H9 (cell line): ENCODE results near the gene PTPRK. TPM values are rescaled to one million over a fixed set of nuclear protein-coding genes. Genes with fewer than 3 reads are reported as not detected.

Experiments
- DNase-seq: peaks from one replicate; pipeline ENCODE4 v3.0.0-alpha.2; 2017
- H2AFZ ChIP-seq: one replicate; pipeline ENCODE4 v1.6.1; 2013; ENCODE audit warnings: mild to moderate bottlenecking, low read length, control low read depth, moderate library complexity
- H2AK5ac ChIP-seq: 2 replicates; pipeline ENCODE4 v1.6.1; 2013; ENCODE audit warnings: low read length, control low read depth, mixed read lengths; ENCODE audit not compliant: insufficient read length
- H2BK120ac ChIP-seq: one replicate; pipeline ENCODE4 v1.6.1; 2013; ENCODE audit warnings: low read depth, mild to moderate bottlenecking, low read length, control low read depth, inconsistent platforms; ENCODE audit not compliant: poor library complexity, severe bottlenecking
- H2BK12ac ChIP-seq: 2 replicates; pipeline ENCODE4 v1.6.1; 2013; ENCODE audit warnings: low read length, control low read depth, mixed read lengths, low read depth; ENCODE audit not compliant: insufficient read length
- H2BK15ac ChIP-seq: 2 replicates; pipeline ENCODE4 v1.6.1; 2013; ENCODE audit warnings: low read depth, low read length, control low read depth
- H2BK20ac ChIP-seq: one replicate; pipeline ENCODE4 v1.6.1; 2013; ENCODE audit warnings: low read depth, mild to moderate bottlenecking, low read length, control low read depth, inconsistent platforms; ENCODE audit not compliant: poor library complexity, severe bottlenecking
- H2BK5ac ChIP-seq: 2 replicates; pipeline ENCODE4 v1.6.1; 2013; ENCODE audit warnings: low read length, control low read depth, mixed read lengths; ENCODE audit not compliant: insufficient read length
- H3K14ac ChIP-seq: 2 replicates; pipeline ENCODE4 v1.6.1; 2013; ENCODE audit warnings: low read length, control low read depth; ENCODE audit not compliant: insufficient read depth
- H3K18ac ChIP-seq: 2 replicates; pipeline ENCODE4 v1.6.1; 2013; ENCODE audit warnings: low read depth, mild to moderate bottlenecking, mixed read lengths, low read length, control low read depth; ENCODE audit not compliant: insufficient read length
- H3K23ac ChIP-seq: 2 replicates; pipeline ENCODE4 v1.6.1; 2013; ENCODE audit warnings: low read length, control low read depth, mixed read lengths, low read depth; ENCODE audit not compliant: insufficient read length
- H3K23me2 ChIP-seq: 2 replicates; pipeline ENCODE4 v1.6.1; 2013; ENCODE audit warnings: low read depth, mild to moderate bottlenecking, mixed read lengths, low read length, control low read depth; ENCODE audit not compliant: insufficient read length, poor library complexity, severe bottlenecking
- H3K27ac ChIP-seq: 2 replicates; pipeline ENCODE4 v1.5.1; 2013; ENCODE audit warnings: low read length, control low read depth, mixed read lengths, low read depth; ENCODE audit not compliant: insufficient read length
- H3K27me3 ChIP-seq: 2 replicates; pipeline ENCODE4 v1.6.1; 2013; ENCODE audit warnings: low read length, control low read depth, inconsistent platforms; ENCODE audit not compliant: insufficient read depth
- H3K4ac ChIP-seq: 2 replicates; pipeline ENCODE4 v1.6.1; 2013; ENCODE audit warnings: low read depth, mild to moderate bottlenecking, control low read depth, inconsistent platforms, low read length, moderate library complexity
- H3K4me1 ChIP-seq: 2 replicates; pipeline ENCODE4 v1.6.1; 2013; ENCODE audit warnings: low read length, control low read depth, inconsistent platforms; ENCODE audit not compliant: insufficient read depth
- H3K4me2 ChIP-seq: 2 replicates; pipeline ENCODE4 v1.6.1; 2013; ENCODE audit warnings: low read length, control low read depth, mixed read lengths; ENCODE audit not compliant: insufficient read length, insufficient read depth
- H3K56ac ChIP-seq: 2 replicates; pipeline ENCODE4 v1.6.1; 2013; ENCODE audit warnings: low read depth, mild to moderate bottlenecking, mixed read lengths, low read length, control low read depth; ENCODE audit not compliant: insufficient read length
- H3K79me1 ChIP-seq: 2 replicates; pipeline ENCODE4 v1.6.1; 2013; ENCODE audit warnings: low read depth, mild to moderate bottlenecking, moderate library complexity, low read length, control low read depth, inconsistent platforms; ENCODE audit not compliant: insufficient read depth, poor library complexity, severe bottlenecking
- H3K79me2 ChIP-seq: 2 replicates; pipeline ENCODE4 v1.6.1; 2013; ENCODE audit warnings: low read length, control low read depth, inconsistent platforms; ENCODE audit not compliant: insufficient read depth
- H3K9ac ChIP-seq: 2 replicates; pipeline ENCODE4 v1.6.1; 2013; ENCODE audit warnings: low read length, control low read depth, mixed read lengths; ENCODE audit not compliant: insufficient read length; ENCODE audit errors: extremely low read depth
- H3K9me3 ChIP-seq: one replicate; pipeline ENCODE4 v1.6.1; 2013; ENCODE audit warnings: low read depth, low read length, inconsistent platforms; ENCODE audit not compliant: control insufficient read depth
- H3T11ph ChIP-seq: one replicate; pipeline ENCODE4 v1.6.1; 2013; ENCODE audit warnings: mild to moderate bottlenecking, low read length, control low read depth, inconsistent platforms
- H4K20me1 ChIP-seq: one replicate; pipeline ENCODE4 v1.6.1; 2013; ENCODE audit not compliant: control insufficient read depth, insufficient read length, insufficient read depth
- H4K5ac ChIP-seq: 2 replicates; pipeline ENCODE4 v1.6.1; 2013; ENCODE audit warnings: low read depth, mild to moderate bottlenecking, mixed read lengths, low read length, control low read depth; ENCODE audit not compliant: insufficient read length
- H4K8ac ChIP-seq: replicated peaks from 2 replicates; pipeline ENCODE4 v1.6.1; 2013; ENCODE audit warnings: low read length, control low read depth, mixed read lengths, low read depth; ENCODE audit not compliant: insufficient read length
- H4K91ac ChIP-seq: 2 replicates; pipeline ENCODE4 v1.6.1; 2013; ENCODE audit warnings: low read depth, mild to moderate bottlenecking, moderate library complexity, mixed read lengths, low read length, control low read depth; ENCODE audit not compliant: insufficient read length
- H3K27ac Mint-ChIP-seq, 3 experiments: 2 replicates in 2 of 3; 3 replicates in 1 of 3; pipeline ENCODE4 v1.8.0; 2020 to 2021; ENCODE audit warnings: mixed read lengths in 3 of 3, mild to moderate bottlenecking in 1 of 3, moderate library complexity in 1 of 3
- H3K27me3 Mint-ChIP-seq: 2 replicates; pipeline ENCODE4 v1.8.0; 2021; ENCODE audit warnings: low read depth, mild to moderate bottlenecking, moderate library complexity, mixed read lengths
- H3K36me3 Mint-ChIP-seq, 3 experiments: 2 replicates in 2 of 3; 3 replicates in 1 of 3; pipeline ENCODE4 v1.8.0; 2020 to 2021; ENCODE audit warnings: low read depth in 3 of 3, mixed read lengths in 3 of 3; ENCODE audit not compliant: insufficient read depth in 1 of 3
- H3K4me1 Mint-ChIP-seq, 2 experiments: 2 replicates each; pipeline ENCODE4 v1.8.0; 2020; ENCODE audit warnings: mixed read lengths in 2 of 2
- H3K4me3 Mint-ChIP-seq, 2 experiments: 2 replicates in 1 of 2; 3 replicates in 1 of 2; pipeline ENCODE4 v1.8.0; 2020 to 2021; ENCODE audit warnings: mild to moderate bottlenecking in 2 of 2, mixed read lengths in 2 of 2, moderate library complexity in 1 of 2
- H3K9me3 Mint-ChIP-seq, 2 experiments: 2 replicates in 1 of 2; 3 replicates in 1 of 2; pipeline ENCODE4 v1.8.0; 2020; ENCODE audit warnings: mild to moderate bottlenecking in 2 of 2, mixed read lengths in 2 of 2, moderate library complexity in 1 of 2
- CTCF ChIP-seq: fragments of 200-600 bp; sonication (generic); conservative IDR thresholded peaks from 3 replicates; pipeline ENCODE4 v1.8.0; 2021; ENCODE audit warnings: antibody characterized with exemption, mild to moderate bottlenecking
- WGBS: extraction: QIAGEN DNeasy Blood & Tissue Kit; methylation state at CpG from one replicate; pipeline ENCODE4 v1.1.7; 2013; ENCODE audit warnings: missing lambda C conversion rate, low lambda C conversion rate, mixed read lengths; ENCODE audit not compliant: insufficient read length; ENCODE audit errors: extremely low coverage; 5-methylcytosine and 5-hydroxymethylcytosine counted together
- total RNA-seq: library from RNA; stranded (reverse); gene quantifications from 2 replicates; pipeline ENCODE4 v1.2.1, GENCODE V29; 2021

The PTPRK gene
- total RNA-seq, 1 experiment from 2014 or later: 47.9 TPM

GRCh38 chr6:128305976-128306375 is 214.4 kb downstream of the PTPRK start:
- H3K4me2 ChIP-seq: no peak overlapping the region
- Mint-ChIP-seq H3K27me3 (no peaks in the 10 kb centered on the region), H3K36me3 (peaks cover 6 to 12% (median 8%) of the 10 kb centered on the region in 3 experiments; a peak in 6 of 7 replicates), H3K27ac (no peak overlapping the region), H3K4me3 (no peak overlapping the region), H3K4me1 (peaks cover 10 to 14% of the 10 kb centered on the region in 2 experiments), H3K9me3 (peaks cover 0 to 6% of the 10 kb centered on the region in 2 experiments; a peak in 2 of 5 replicates)
- H3K18ac ChIP-seq: no peak overlapping the region
- no CpG with 5 or more reads among the region's 2 CpGs for WGBS
- H3K27me3 ChIP-seq: no peaks in the 10 kb centered on the region
- no peak overlapping the region for H2BK120ac ChIP-seq
- peaks cover 4% of the 10 kb centered on the region; the same call in 1 of the 2 replicates for H3K79me2 ChIP-seq
- no peak overlapping the region for H3T11ph ChIP-seq
- no peak overlapping the region for H3K4ac ChIP-seq
- no peak overlapping the region for H3K23ac ChIP-seq
- no peak overlapping the region for H3K27ac ChIP-seq
- H2AK5ac ChIP-seq: no peak overlapping the region
- no peak overlapping the region for H2BK20ac ChIP-seq
- DNase-seq: no peak
- no peaks in the 10 kb centered on the region for H3K23me2 ChIP-seq
- no peak overlapping the region for H2BK5ac ChIP-seq
- no peak for TF ChIP-seq CTCF
- H4K5ac ChIP-seq: no peak overlapping the region
- no peaks in the 10 kb centered on the region for H4K20me1 ChIP-seq
- H2BK12ac ChIP-seq: no peak overlapping the region
- no peak overlapping the region for H2AFZ ChIP-seq
- no peaks in the 10 kb centered on the region for H3K9me3 ChIP-seq
- no peak overlapping the region for H4K91ac ChIP-seq
- H3K79me1 ChIP-seq: peaks cover 5% of the 10 kb centered on the region
- no peak overlapping the region for H2BK15ac ChIP-seq
- H3K14ac ChIP-seq: no peak overlapping the region
- H3K9ac ChIP-seq: no peak overlapping the region
- H4K8ac ChIP-seq: no peak overlapping the region
- no peaks in the 10 kb centered on the region; the same call in 1 of the 2 replicates for H3K4me1 ChIP-seq
- H3K56ac ChIP-seq: no peak overlapping the region
